AG09309 (cell line): ENCODE measurements around the gene DCTN2.

ENCODE experiments used
- DNase-seq: peaks from one replicate; pipeline ENCODE4 v3.0.0-alpha.2; 2010; ENCODE audit warnings: low read depth
- H3K4me3 ChIP-seq: 2 replicates; pipeline ENCODE4 v1.5.1; 2011; ENCODE audit warnings: mild to moderate bottlenecking, low read depth, low read length, moderate library complexity; ENCODE audit not compliant: control insufficient read depth
- CTCF ChIP-seq: IDR thresholded peaks from 2 replicates; pipeline ENCODE4 v1.5.1; 2011; ENCODE audit warnings: mild to moderate bottlenecking, low read depth, low read length, inconsistent platforms; ENCODE audit not compliant: insufficient read depth, control insufficient read depth; ENCODE audit errors: missing control alignments

The DCTN2 gene

GRCh38 chr12:57581802-57582201 lies 34.8 kb upstream of the DCTN2 start:
- DNase-seq = no peak
- no peak overlapping the region for H3K4me3 ChIP-seq
- TF ChIP-seq CTCF = no peak

GRCh38 chr12:57580466-57580795 lies 33.4 kb upstream of the DCTN2 start:
- no peak overlapping the region for H3K4me3 ChIP-seq
- TF ChIP-seq CTCF = no peak
- no peak for DNase-seq

- no peak overlapping the region for H3K4me3 ChIP-seq
- DNase-seq = no peak
- TF ChIP-seq CTCF = no peak
These were observed 32.9 kb upstream of the DCTN2 start for GRCh38 chr12:57579677-57580465.

- no peak for TF ChIP-seq CTCF
- DNase-seq = no peak
- no peak overlapping the region for H3K4me3 ChIP-seq
These were observed 32.0 kb upstream of the DCTN2 start for GRCh38 chr12:57579011-57579410.

- DNase-seq = no peak
- no peak for TF ChIP-seq CTCF
- no peak overlapping the region for H3K4me3 ChIP-seq
These were observed 31.2 kb upstream of the DCTN2 start for GRCh38 chr12:57577981-57578758.

GRCh38 chr12:57576613-57577160 lies 29.7 kb upstream of the DCTN2 start:
- H3K4me3 ChIP-seq = no peak overlapping the region
- no peak for TF ChIP-seq CTCF
- no peak for DNase-seq
